Activated T-helper 9 cell treated with anti-CD3 and anti-CD28 coated beads, Interleukin-2, amount 50 U/mL, for 16 hours (primary cell): ENCODE data around the gene CD300C.
"Not testable (repeated sequence)": the region's sequence is repeated elsewhere in the genome, so short reads cannot be mapped to it uniquely, and the experiment has no call there.

Source experiments
- DNase-seq: peaks from one replicate; pipeline ENCODE4 v3.0.0-alpha.2; 2020; ENCODE audit warnings: low read depth

The CD300C gene

DNA sequence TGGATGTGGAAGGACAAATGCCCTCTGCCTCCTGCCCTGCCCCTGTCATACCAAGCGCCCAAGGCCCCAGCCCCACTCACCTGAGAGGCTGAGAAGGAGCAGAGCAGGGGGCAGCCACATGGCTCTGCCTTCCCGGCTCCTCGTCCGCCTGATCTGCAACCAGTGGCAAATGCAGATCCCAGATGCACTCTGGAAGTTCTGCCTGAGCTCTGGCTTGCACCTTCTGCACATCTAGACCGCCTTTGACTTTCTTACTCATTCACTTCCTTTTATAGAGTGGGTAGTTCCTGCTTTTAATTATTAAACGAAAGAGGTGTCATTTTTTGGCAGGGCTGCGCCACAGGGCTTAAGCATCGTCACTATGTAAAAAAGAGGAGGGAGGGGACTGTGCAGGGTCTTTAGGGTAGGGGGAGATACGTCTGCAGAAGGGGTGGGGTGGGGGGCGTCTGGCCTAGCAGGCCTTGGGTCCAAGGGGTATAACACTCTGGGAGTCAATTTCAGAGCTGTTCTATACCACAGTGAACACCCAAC, 14.6 kb downstream of the CD300C start, which contains the start of gene CD300LB:
CD300LB (minus strand) TSS at position 245 of the 531 bp plus-strand sequence; CDS start at position 120, 125 bp downstream.
- no peak for DNase-seq

DNA sequence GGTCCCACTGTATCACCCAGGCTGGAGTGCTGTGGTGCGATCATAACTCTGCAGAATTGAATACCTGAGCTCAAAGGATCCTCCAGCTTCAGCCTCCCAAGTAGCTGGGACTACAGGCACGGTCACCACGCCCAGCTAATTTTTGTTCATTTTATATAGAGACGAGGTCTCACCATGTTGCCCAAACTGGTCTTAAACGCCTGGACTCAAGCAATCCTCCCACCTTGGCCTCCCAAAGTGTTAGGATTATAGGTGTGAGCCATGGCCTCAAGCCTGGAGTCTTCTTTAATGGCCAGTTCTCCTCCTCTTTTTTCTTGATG, 15.1 kb downstream of the CD300C start:
- no peak for DNase-seq

DNA sequence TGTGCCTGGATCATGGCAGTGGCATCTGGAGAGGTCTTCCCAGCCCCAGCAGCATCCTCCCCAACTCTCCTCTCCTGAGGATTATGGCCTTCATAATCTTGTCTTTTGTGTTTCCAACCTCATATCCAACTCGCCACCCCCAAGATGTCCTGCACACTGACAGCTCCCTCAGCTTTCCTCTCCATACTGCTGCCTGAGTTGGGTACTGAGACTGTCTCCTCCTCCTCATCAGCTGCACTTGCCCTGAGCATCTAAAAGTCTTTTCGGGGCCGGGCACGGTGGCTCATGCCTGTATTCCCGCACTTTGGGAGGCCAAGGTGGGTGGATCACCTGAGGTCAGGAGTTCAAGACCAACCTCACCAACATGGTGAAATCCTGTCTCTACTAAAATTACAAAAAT, 16.7 kb downstream of the CD300C start:
- DNase-seq: no peak

DNA sequence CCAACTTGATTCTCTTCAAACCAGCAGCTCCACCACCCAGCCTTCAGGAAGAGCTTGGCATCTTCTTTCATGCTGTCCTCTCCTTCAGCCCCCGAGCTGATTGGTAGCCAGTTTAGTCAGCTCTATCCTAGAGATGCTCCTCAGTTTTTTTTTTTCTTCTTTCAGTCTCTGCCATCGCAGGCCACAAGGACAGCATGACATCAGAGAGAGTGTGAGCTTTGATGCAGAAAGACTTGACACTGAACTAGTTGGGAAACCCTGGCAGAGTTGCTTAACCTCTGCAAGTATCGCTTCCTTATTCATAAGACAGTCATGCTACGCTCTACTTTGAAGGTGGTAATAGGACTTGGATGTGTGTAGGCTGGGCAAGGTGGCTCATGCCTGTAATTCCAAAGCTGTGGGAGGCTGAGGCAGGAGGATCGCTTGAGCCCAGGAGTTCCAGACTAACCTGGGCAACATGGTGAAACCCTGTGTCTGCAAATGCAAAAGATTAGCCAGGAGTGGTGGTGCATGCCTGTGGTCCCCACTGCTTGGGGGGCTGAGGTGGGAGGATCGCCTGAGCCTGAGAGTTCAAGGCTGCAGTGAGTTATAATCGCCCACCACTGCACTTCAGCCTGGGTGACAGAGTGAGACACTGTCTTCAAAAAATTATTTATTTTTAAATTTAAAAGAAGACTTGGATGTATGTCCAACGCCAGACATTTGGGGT, 17.3 kb downstream of the CD300C start:
- no peak for DNase-seq

DNA sequence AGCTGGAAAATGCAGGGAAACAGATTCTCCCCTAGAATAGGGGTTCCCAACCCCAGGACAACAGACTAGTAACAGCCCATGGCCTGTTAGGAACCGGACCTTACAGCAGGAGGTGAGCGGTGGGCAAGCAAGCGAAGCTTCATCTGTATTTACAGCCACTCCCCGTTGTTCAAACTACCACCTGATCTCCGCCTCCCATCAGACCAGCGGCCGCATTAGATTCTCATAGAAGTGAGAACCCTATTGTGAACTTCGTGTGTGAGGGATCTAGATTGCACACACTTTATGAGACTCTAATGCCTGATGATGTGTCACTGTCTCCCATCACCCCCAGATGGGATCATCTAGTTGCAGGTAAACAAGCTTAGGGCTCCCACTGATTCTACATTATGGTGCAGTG, 18.2 kb downstream of the CD300C start:
- DNase-seq: no peak

DNA sequence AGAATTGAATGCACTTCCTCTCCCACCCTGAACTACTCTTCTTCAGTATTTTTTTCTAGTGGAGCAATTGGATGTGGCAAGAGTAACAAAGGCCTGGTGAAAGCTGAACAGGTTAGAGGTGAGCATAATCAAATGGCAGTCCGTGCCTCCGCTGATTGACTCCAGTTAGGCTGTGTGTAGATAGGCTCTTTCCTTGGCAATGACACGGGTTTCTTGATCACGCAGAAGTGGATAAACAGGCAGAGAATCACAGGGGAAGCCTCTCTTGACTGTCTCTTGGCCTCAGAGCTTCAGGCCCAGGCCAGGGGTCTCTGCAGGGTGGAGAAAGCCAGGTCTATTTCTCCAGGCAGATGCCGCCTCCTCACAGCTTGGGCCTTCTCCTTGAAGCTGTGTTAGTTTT, 18.8 kb downstream of the CD300C start:
- DNase-seq: no peak

DNA sequence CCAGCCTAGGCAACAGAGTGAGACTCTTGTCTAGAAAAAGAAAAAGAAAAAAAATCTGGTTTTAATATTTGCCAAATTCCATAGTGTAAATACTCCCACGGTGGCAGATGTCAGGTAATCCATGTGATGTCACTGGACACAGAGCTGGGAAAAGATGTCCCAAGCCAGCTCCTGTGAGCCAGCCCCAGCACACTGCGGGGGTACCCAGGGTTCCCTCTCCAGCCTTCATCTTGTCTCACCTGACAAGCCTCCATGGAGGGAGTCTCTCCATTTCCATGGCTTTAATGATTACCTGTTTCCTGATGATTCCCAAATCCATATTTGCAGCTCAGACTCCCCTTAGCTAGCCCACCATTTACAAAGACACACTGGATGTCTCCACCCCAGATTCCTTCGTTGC, 19.2 kb downstream of the CD300C start:
- no peak for DNase-seq

DNA sequence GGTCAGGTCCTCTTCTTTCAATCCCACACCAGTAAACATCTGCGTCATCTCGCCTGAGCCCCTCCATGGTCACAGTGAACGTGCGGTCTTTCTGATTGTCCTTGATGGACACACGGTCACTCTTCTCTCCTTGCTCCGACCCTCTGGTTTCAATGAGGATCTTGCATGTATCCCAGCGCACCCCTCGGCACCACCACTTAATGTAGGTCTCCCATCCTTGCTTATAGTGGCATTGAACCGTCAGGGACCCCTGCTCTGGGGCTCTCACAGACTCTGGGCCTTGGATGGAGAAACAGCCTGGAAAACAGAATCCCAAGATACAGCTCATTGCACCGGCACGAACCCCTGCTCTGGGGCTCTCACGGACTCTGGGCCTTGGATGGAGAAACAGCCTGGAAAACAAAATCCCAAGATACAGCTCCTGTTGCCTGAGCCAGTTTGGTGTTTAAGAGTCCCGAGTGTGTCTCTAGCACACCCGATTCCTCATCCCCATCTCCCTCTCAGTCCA, 20.1 kb downstream of the CD300C start:
- no peak for DNase-seq

DNA sequence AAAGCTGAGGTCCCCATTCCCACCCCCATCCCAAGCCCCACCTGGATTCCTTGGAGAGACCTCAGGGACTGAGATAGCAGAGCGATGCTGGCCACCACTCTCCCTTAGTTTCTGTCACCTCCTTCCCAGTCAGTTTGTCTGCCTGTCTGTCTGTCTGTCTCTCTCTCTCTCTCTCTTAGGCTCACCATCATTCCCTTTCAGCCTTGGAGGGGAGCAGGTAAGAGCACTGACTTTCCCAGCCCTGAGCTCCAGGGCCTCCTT, 20.5 kb downstream of the CD300C start:
- no peak for DNase-seq

DNA sequence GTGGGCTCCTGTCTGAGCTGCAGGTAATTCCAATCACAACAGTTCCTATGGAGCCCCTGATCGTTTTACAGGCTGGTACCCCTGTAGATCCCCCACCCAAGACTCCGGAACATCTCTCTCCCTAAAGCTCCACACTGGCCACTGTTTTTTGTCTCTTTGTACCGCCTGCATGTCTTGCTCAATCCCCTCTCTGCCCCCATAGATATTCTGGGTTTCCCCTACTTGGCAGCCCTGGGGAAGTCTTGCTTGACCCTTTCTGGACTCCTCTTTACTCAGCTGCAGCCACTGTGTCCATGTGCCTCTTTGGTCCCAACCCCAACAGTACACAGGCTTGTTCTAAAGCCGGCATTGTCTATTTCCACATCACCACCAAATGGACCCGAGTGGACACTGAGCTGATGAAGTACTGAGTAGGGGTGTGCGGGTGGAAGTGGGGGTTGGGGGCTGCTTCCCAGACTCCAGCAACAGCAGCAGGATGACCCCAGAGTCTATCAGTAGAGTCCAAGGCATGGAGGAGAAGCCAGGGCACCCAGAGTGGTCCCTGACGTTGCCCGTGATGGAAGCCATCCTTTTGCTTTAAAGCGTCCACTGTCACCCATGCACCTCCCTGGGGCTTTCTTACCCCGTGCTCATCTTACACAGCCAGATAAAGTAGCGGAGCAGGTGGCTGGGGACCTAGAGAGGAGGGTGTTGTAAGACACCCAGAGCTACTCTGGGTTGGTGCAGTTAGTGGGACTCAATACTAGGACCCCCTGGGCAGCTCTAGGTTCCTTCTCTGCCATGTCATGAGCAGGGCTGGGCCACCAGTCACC, 21.1 kb downstream of the CD300C start:
- DNase-seq: no peak

DNA sequence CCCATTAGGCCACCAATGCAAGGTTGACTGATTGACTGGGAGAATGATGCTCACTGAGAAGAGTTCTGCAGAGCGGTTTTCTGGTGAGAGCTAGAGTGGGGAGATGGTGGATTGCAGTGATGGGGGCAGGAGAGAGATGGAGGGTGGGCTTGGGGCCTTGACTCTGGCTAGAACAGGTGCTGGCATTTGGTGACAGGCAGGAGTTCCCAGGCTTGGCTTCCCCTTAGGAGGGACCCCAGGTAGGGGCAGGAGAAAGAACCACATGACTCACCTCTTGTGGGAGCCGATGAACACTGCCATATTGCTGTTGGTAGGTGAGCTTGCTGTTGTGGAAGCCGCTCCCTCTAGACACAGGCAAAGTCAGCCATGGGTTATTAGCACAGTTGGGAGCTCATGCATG, 22.6 kb downstream of the CD300C start:
- DNase-seq: no peak

DNA sequence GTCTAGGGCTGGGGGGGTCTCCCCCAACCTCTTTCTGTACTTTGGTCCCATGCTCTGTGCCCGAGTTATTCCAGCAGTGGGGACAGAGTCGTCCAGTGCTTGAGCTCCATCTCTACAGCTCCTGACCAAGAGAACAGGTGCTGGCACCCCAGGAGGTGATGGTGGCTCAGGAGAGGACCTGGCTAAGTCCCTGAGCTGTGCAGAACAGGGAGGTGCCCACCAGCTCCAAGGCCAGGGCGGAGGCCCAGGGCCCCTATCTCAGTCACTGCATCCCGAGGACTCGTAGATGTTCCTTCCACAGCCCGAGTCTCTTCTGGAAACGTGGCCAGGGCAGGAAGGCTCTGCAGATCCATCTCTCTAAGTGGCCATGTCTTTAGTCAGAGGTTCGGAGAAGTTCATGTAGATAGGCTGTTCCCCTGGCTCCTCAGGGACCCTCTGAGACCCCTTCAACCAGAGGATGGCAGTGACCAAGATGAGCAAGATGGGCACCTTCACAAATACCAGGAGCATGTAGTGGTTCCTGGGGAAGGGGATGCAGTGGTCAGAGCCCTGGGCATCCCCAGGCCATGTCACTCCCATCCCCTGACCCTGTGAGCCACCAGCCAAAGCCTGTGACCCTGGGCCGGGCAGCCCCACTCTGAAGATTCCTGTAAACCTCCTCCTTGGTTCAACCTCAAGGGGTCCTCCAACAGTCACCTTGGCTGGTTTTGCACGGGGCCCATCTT, 23.4 kb downstream of the CD300C start:
- no peak for DNase-seq

DNA sequence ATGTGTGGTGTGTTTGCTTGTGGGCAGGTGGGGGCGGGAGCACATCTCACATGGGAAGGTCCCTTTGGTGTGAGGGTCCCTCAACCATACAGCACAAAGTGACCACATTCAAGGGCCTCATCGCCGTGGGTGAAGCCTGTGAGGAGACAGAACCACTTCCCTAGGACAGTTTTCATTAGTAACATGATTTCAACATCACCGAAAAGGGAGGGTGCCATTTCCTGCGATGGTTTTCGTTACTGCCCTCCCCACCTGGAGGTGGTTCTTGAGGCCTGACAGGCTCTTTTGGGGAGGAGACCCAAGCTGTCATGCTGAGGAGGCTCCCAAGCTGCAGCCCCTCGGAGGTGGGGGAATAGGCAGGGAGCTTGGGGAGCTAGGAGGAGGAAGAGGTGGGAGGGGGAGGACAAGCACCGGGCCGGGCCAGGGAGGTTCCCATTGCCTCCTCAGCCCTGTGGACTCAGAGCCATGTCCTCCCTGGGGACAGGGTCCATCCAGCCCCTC, 24.2 kb downstream of the CD300C start:
- no peak for DNase-seq

DNA sequence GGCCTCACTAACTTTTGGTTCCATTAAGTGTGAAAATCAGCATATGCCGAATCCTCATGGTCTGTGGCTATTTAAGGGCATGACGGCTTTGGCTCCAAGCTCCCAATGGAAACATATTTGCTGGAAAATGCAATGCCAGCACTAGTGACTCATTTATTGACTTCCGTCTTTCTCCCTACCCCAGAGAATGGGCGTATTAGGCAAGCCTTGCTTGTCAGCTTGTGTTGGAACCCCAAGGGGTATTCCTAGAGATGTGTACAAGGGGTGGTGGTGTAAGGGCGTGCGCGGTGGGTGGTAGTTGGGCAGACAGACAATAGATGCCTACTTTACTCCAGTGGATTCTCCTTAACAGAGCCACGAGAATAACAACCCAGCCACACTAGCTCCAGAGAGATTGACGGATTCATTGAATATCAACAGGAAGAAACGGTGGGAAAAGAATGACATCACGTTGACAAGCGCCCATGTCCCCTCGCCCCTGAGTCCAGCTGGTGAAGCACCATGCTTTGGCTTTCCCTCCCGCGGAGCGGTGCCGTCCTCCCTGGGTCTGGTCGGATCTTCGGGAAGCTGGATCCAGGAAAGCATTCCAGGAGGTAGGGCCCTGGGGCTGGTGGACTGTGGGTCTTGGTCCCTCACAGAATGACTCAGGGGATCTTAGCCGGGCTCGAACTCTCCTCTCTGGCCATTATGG, 25.0 kb downstream of the CD300C start:
- no peak for DNase-seq

DNA sequence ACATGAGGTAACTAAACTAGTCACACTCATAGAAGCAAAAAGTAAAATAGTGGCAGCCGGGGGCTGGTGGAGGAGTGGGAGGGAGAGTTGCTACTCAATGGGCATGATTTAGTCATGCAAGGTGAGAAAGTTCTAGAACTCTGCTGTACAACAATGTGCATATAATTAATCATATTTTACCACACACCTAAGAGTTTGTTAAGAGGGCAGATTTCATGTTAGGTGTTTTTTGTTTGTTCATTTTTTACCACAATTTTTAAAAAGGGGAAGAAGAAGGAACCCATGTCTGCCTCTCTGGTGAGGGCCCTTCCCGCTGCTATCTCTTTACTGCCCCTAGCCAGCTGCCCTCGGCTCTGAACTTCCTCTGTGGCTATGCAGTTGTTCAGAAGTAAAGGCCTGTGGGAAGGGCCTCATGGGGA, 25.9 kb downstream of the CD300C start:
- DNase-seq: no peak

DNA sequence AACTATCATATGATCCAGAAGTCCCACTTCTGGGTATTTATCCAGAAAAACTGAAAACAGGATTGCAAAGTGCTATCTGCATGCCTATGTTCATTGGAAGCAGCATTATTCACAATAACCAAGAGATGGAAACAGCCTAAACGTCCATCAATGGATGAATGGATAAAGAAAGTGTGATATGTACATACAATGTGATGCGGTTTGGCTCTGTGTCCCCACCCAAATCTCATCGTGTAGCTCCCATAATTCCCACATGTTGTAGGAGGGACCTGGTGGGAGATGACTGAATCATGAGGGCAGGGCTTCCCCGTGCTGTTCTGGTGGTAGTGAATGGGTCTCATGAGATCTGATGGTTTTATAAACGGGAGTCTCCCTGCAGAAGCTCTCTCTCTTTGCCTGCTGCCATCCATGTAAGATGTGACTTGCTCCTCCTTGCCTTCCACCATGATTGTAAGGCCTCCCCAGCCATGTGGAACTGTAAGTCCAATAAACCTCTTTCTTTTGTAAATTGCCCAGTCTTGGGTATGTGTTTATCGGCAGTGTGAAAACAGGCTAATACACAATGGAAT, 27.4 kb downstream of the CD300C start:
- not testable (repeated sequence) for DNase-seq

DNA sequence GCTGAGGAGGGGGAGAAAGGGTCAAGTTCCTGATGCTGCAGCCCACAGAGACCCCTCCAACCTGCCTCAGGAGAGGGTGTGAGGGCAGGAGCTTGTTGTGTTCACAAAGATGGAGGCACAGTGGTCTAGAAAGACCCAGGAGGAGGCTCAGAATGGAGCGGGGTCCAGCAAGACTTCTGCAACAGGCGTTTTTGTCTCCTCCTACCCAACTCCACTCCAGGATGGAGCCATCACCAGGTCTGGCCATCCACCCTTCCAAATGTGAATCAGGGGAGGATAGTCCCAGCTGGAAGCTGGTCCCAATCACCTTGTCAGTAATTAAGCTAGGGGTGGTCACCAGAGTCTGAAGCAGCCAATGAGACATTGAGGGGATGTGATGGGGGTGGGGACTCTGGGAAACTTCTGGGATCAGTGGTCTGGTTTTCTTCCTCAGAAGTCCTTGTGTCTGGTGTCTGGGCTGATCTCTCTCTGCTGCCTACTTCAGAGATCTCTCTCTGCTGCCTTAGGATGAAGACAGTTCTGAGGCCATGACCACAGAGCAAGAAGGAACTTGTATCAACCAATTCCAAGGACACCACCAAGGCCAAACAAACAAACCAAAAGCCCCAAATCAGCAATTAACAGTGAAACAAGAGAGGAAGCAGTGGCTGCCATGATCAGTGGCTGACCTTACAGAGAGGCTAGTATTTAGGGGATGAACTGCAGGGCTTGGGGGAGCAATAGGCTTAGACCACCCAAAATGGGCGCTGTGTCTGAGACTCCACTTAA, 29.2 kb downstream of the CD300C start:
- no peak for DNase-seq

DNA sequence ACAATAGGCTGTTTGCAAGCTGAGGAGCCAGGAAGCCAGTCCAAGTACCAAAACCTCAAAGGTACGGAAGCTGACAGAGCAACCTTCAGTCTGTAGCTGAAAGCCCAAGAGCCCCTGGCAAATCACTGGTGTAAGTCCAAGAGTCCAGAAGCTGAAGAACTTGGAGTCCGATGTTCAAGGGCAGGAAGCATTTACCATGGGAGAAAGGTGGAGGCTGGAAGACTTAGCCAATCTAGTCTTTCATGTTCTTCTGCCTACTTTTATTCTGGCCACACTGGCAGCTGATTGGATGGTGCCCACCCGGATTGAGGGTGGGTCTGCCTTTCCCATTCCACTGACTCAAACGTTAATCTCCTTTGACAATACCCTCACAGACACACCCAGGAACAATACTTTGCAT, 30.0 kb downstream of the CD300C start:
- DNase-seq: no peak

DNA sequence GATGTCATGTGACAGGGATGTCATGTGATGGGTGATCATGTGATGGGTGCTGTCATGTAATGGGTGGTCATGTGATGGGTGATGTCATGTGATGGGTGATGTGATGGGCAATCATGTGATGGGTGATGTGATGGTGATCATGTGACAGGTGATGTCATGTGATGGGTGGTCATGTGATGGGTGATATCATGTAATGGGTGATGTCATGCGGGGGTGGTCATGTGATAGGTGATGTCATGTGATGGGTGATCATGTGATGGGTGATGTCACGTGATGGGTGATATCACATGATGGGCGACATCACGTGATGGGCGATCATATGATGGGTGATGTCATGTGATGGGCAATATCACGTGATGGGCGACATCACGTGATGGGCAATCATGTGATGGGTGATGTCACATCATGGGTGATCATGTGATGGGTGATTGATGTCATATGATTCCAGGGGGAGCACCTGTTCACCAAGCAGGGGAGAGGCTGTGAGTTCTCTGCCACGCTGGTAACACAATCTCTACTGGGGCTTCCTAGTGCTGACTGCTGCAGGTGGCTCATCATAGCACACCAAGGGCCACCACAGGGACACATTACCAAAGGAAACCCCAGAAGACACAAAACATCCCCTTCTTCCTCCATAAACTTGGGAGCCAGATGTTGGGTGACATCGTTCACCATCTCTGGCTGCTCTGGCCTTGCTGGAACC, 31.1 kb downstream of the CD300C start:
- DNase-seq: no peak

DNA sequence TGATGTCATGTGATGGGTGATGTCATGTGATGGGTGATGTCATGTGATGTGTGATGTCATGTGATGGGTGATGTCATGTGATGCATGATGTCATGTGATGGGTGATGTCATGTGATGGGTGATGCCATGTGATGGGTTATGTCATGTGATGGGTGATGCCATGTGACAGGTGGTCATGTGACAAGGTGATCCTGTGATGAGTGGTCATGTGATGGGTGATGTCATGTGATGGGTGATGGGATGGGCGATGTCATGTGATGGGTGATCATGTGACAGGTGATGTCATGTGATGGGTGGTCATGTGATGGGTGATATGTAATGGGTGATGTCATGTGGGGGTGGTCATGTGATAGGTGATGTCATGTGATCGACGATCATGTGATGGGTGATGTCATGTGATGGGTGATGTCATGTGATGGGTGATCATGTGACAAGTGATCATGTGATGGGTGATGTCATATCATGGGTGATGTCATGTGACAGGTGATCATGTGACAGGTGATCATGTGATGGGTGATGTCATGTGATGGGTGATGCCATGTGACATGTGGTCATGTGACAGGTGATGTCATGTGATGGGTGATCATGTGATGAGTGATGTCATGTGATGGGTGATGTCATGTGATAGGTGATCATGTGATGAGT, 31.8 kb downstream of the CD300C start:
- DNase-seq: no peak
